Ovary (tissue), 9 donors: ENCODE measurements around the gene NLK. TPM values are rescaled to one million over a fixed set of nuclear protein-coding genes. Genes with fewer than 3 reads are reported as not detected.

Source experiments
- DNase-seq, 5 donors: peaks; one replicate each; pipeline ENCODE4 v3.0.0-alpha.2; 2019 to 2020
- H3K27ac ChIP-seq, 2 donors: fragments of 200-600 bp; one replicate each; pipeline versions ENCODE4 v1.5.1 to v1.8.0; 2019 to 2022
- H3K27me3 ChIP-seq: fragments of 200-600 bp; one replicate; pipeline ENCODE4 v1.8.0; 2022
- H3K36me3 ChIP-seq: fragments of 200-600 bp; sonication (generic); one replicate; pipeline ENCODE4 v1.5.1; 2019
- H3K4me1 ChIP-seq: one replicate; pipeline ENCODE4 v1.8.1; 2013; ENCODE audit warnings: mild to moderate bottlenecking, moderate library complexity; ENCODE audit not compliant: insufficient read depth
- H3K4me3 ChIP-seq: fragments of 200-600 bp; sonication (generic); one replicate; pipeline ENCODE4 v1.5.1; 2017
- H3K9me3 ChIP-seq, 2 donors: fragments of 200-600 bp in 1 of 2; sonication (generic) in 1 of 2; one replicate each; pipeline versions ENCODE4 v1.5.1 to v1.8.1; 2013 to 2019; ENCODE audit warnings: mild to moderate bottlenecking in 1 of 2, moderate library complexity in 1 of 2
- EP300 ChIP-seq: sonication (generic); formaldehyde crosslinking; IDR thresholded peaks from one replicate; pipeline ENCODE4 v1.6.1; 2017; ENCODE audit warnings: antibody characterized with exemption
- POLR2A ChIP-seq: fragments of 450-650 bp; IDR thresholded peaks from one replicate; pipeline ENCODE4 v1.6.1; 2017; ENCODE audit warnings: antibody characterized with exemption, mild to moderate bottlenecking, moderate library complexity
- WGBS, 3 donors: extraction: QIAGEN DNeasy Blood & Tissue Kit in 1 of 3; methylation state at CpG; one replicate each; pipeline versions ENCODE4 v1.1.5 to v1.1.7; 2013 to 2017; 5-methylcytosine and 5-hydroxymethylcytosine counted together
- intact Hi-C, 4 donors: fragments of 100-400 bp; cut with DNase I; formaldehyde crosslinking; loops; one replicate each; pipeline versions ENCODE4 v1.11.0 to v1.15.1; 2022 to 2023
- polyA plus RNA-seq, 2 donors: library from polyadenylated mRNA; stranded (reverse); fragments of 200-250 nt in 1 of 2; fragments of 350-450 nt in 1 of 2; fragmentation: Illumina TruSeq in 1 of 2; extraction: RNeasy Lipid Tissue Mini Kit (QIAGEN cat#74804) in 1 of 2; gene quantifications; one replicate each; pipeline ENCODE4 v1.2.3, GENCODE V29; 2013 to 2014
- total RNA-seq, 7 donors: library from RNA; depleted of rRNA in 2 of 7; stranded (reverse); fragments of >200 nt in 2 of 7; fragmentation: NEBNext Ultra II Directional in 3 of 7; extraction: Animal tissue kit (Norgen Biotek cat#: 25700) in 3 of 7; gene quantifications; one replicate each; pipeline versions ENCODE4 v1.1.0 to v1.2.4, GENCODE V29; 2016 to 2023
- TF ChIP-seq, protein P1 (sequence below), 3 donors: fragments of 450-650 bp in 2 of 3; fragments of 200-600 bp in 1 of 3; IDR thresholded peaks; one replicate each; pipeline versions ENCODE4 v1.5.1 to v1.8.0; 2016 to 2022; ENCODE audit warnings: antibody characterized with exemption in 3 of 3, mild to moderate bottlenecking in 1 of 3
- donor health status: DM: no; HTN: no; CAD: no; lungs with moderate emphysema.
- donor health status: DM: no; HTN: no; CAD: no.
- donor health status: Bipolar disorder and iron deficiency.
- donor health status: DM: yes; HTN: yes; CAD: no.
- donor health status: DM: no; HTN: no; CAD: no.
- donor health status: DM: yes; HTN: yes; CAD: no.

The NLK gene
- total and polyA plus RNA-seq, 9 donors = 7.3 to 15.6 (median 12.3) TPM

DNA sequence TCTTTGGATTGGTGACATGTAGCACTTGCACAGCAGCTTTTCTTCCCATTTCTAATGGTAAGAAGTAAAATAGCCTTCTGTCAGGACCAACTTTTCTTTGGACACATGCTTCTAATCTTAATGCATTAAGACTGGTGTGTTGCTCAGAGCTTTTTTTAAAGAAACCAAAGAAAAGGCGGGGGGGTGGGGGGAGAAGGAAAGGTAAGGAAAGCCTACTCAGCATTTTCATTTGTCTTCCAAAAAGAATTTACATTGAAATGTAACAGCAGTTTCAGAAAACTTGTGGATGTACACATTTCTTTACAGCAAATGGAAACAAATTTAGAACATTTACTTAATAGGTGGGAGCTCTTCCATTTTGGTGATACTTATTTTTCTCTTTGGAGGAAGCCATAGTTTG, 49.6 kb downstream of the NLK start:
- intact Hi-C loops = no loop called here
- TF ChIP-seq, protein P1, sequence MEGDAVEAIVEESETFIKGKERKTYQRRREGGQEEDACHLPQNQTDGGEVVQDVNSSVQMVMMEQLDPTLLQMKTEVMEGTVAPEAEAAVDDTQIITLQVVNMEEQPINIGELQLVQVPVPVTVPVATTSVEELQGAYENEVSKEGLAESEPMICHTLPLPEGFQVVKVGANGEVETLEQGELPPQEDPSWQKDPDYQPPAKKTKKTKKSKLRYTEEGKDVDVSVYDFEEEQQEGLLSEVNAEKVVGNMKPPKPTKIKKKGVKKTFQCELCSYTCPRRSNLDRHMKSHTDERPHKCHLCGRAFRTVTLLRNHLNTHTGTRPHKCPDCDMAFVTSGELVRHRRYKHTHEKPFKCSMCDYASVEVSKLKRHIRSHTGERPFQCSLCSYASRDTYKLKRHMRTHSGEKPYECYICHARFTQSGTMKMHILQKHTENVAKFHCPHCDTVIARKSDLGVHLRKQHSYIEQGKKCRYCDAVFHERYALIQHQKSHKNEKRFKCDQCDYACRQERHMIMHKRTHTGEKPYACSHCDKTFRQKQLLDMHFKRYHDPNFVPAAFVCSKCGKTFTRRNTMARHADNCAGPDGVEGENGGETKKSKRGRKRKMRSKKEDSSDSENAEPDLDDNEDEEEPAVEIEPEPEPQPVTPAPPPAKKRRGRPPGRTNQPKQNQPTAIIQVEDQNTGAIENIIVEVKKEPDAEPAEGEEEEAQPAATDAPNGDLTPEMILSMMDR (IDR thresholded peaks at IDR 0.05) = no peak
- TF ChIP-seq POLR2A (no peak), EP300 (no peak)

DNA sequence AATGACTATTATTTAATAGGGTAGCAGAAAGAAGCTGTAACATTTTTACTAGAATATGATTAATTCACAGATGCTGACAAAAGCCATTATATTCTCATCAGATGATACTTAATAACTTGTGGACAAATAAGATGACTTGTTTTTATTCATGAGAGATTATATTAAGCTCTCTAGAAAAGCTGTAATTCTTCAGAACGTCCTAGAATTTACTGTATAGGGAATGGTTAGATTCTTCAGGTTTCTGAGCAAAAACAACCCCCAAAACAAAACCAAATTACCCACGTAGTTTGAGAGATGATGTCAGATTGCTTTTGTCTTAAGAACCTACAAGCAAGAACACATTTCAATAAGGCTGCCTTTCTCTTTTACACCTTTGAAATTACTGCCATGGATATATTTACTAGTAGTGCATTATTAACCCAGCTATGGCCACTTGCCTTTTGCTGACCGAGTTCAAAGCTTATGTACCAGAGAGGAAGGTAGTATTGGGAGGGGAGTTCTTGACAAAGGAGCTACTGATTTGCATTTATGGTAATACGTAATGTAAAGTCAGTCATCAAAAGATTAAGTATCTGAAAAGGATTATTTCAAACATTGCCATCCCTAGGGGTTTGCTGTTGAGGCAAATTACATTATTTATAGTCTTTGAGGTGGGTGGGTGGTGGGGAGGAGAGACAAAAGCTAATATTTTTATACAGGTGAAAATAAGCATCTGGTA, 51.7 kb downstream of the NLK start:
- no peaks in the 10 kb centered on the region for H3K4me1 ChIP-seq
- H3K27ac ChIP-seq = no peak overlapping the region
- WGBS, 3 donors = 86 to 91% (median 90%) methylated on average over 4 of the region's 4 CpGs
- no peak overlapping the region for H3K4me3 ChIP-seq
- DNase-seq = no peak
- no peaks in the 10 kb centered on the region for H3K27me3 ChIP-seq
- intact Hi-C loops = no loop called here
- no peaks in the 10 kb centered on the region for H3K36me3 ChIP-seq
- H3K9me3 ChIP-seq = no peaks in the 10 kb centered on the region
- TF ChIP-seq, protein P1 (IDR thresholded peaks at IDR 0.05) = no peak
- TF ChIP-seq POLR2A (no peak), EP300 (no peak)

More for the DNA sequence above, 49.6 kb downstream of the NLK start:
- 85 to 95% (median 93%) methylated on average over 1 of the region's 1 CpG for WGBS, 3 donors
- no peak for DNase-seq
- H3K4me1 ChIP-seq = no peaks in the 10 kb centered on the region
- no peak overlapping the region for H3K27ac ChIP-seq
- no peak overlapping the region for H3K4me3 ChIP-seq
- H3K36me3 ChIP-seq = no peaks in the 10 kb centered on the region
- H3K9me3 ChIP-seq = no peaks in the 10 kb centered on the region
- H3K27me3 ChIP-seq = no peaks in the 10 kb centered on the region

DNA sequence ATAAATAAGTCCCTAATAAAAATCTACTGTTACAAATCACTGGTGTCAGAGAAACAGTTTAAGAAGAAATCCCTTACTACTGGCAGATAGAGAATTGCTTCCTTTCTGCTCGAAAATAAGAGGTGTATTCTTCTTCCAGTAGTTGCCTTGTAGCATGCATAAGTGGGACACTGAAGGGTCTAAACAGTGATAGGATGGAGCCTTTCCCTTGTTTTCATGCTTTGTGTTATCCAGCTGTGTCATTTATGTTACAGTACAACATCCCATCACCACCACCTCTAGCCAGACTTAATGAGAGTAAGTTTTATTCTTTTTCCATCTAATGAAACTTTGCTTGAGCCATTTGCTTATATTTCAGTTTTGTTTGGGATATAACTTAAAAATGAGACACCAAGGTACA, 54.3 kb downstream of the NLK start:
- Histone ChIP-seq H3K9me3 (no peaks in the 10 kb centered on the region), H3K27me3 (no peaks in the 10 kb centered on the region), H3K4me1 (no peaks in the 10 kb centered on the region), H3K4me3 (no peak overlapping the region), H3K27ac (no peak overlapping the region), H3K36me3 (no peaks in the 10 kb centered on the region)
- 62 to 64% (median 63%) methylated on average over 1 of the region's 1 CpG for WGBS, 3 donors
- intact Hi-C loops = no loop called here
- TF ChIP-seq POLR2A (no peak), EP300 (no peak)
- TF ChIP-seq, protein P1 (IDR thresholded peaks at IDR 0.05) = no peak
- DNase-seq = no peak

DNA sequence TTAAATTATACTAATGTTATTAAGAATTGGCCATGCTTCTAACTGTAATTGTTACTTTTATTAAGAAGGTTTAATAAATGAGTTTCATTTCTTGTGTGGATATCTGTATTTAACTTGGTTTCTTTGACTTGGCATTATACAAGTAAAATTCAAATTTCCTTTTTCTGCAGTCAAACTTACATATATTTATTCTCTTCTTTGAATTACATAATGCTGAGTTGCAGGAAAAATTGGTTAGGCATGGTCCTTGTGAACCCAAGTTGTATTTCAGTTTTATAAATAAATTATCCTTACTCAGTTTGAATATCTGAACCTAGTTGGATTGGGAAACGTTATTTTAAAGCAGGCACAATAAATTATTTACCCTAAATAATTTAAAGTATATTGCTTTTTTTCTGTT, 54.8 kb downstream of the NLK start:
- Histone ChIP-seq H3K27me3 (no peaks in the 10 kb centered on the region), H3K4me1 (no peaks in the 10 kb centered on the region), H3K9me3 (no peaks in the 10 kb centered on the region), H3K4me3 (no peak overlapping the region), H3K36me3 (no peaks in the 10 kb centered on the region), H3K27ac (no peak overlapping the region)
- no peak for DNase-seq
- TF ChIP-seq EP300 (no peak), POLR2A (no peak)
- TF ChIP-seq, protein P1 (IDR thresholded peaks at IDR 0.05) = no peak
- intact Hi-C loops = no loop called here
- 77 to 86% (median 80%) methylated on average over 1 of the region's 1 CpG for WGBS, 3 donors
